Activated CD4-positive, alpha-beta T cell treated with anti-CD3 and anti-CD28 coated beads, Interleukin-2, amount 50 U/mL, for 24 hours (primary cell): Measurements from ENCODE around the gene PAK3.

Source experiments
- DNase-seq, 2 donors: peaks; one replicate each; pipeline ENCODE4 v3.0.0-alpha.2; 2020; ENCODE audit warnings: low read depth in 1 of 2, low spot score in 1 of 2

Gene PAK3

GRCh38 chrX:111259559-111259958 is 163.6 kb downstream of the PAK3 start:
- DNase-seq = no peak

- DNase-seq = no peak
These were observed 164.5 kb downstream of the PAK3 start for GRCh38 chrX:111260451-111260850.

- DNase-seq = no peak
These were observed 166.1 kb downstream of the PAK3 start for GRCh38 chrX:111262086-111262485.

- DNase-seq = no peak
These were observed 168.4 kb downstream of the PAK3 start for GRCh38 chrX:111264385-111264784.

- DNase-seq = no peak
These were observed 169.5 kb downstream of the PAK3 start for GRCh38 chrX:111265486-111265885.

- DNase-seq = no peak
These were observed 172.5 kb downstream of the PAK3 start for GRCh38 chrX:111268506-111268905.

GRCh38 chrX:111270339-111270738 is 174.3 kb downstream of the PAK3 start, which contains the start of gene CAPN6:
CAPN6 (minus strand) TSS chrX:111270483; CDS start chrX:111263936, 6,547 bp downstream.
- DNase-seq = no peak
